IMR-90 (cell line): ENCODE data around the gene PRKAG2. TPM values are rescaled to one million over a fixed set of nuclear protein-coding genes. Genes with fewer than 3 reads are reported as not detected.

Experiments used
- ATAC-seq: fragments of 200-7000 bp; cut with Tn5 transposase; 2 replicates; pipeline ENCODE4 v1.9.1; 2020; ENCODE audit warnings: low read depth, mild to moderate bottlenecking, moderate library complexity
- BruUV-seq: library from RNA; stranded (reverse); fragments of 400-500 nt; replicated peaks from 2 replicates; lab custom pipeline; 2021; lab: Mats Ljungman, UMichigan
- CTCF ChIA-PET: fragments of 300-600 bp; formaldehyde crosslinking; extraction: SDS; loops from one replicate; lab custom pipeline; 2021; ENCODE audit warnings: antibody characterized with exemption; lab: Yijun Ruan, JAX
- POLR2A ChIA-PET: fragments of 300-600 bp; sonication (Branson Sonifier 250); formaldehyde crosslinking; loops from one replicate; lab custom pipeline; 2022; ENCODE audit warnings: antibody characterized with exemption; ENCODE audit not compliant: unreplicated experiment; lab: Charles Lee
- DNase-seq: peaks from one replicate; pipeline ENCODE4 v3.0.0; 2013
- H2AFZ ChIP-seq: replicated peaks from 2 replicates; pipeline ENCODE3; 2013; ENCODE audit warnings: low read length, mild to moderate bottlenecking; ENCODE audit not compliant: poor library complexity
- H2AK5ac ChIP-seq: 2 replicates; pipeline ENCODE4 v1.6.1; 2013; ENCODE audit warnings: low read depth, low read length, inconsistent platforms
- H2AK9ac ChIP-seq: replicated peaks from 2 replicates; pipeline ENCODE3; 2013; ENCODE audit warnings: mild to moderate bottlenecking, low read depth, low read length, moderate library complexity; ENCODE audit not compliant: poor library complexity
- H2BK120ac ChIP-seq: 2 replicates; pipeline ENCODE4 v1.6.1; 2013; ENCODE audit warnings: low read depth, low read length, inconsistent platforms
- H2BK15ac ChIP-seq: 3 replicates; pipeline ENCODE4 v1.6.1; 2013; ENCODE audit warnings: low read depth, low read length, inconsistent platforms
- H2BK20ac ChIP-seq: 2 replicates; pipeline ENCODE4 v1.6.1; 2013; ENCODE audit warnings: low read depth, mild to moderate bottlenecking, inconsistent platforms, low read length, moderate library complexity
- H2BK5ac ChIP-seq: 2 replicates; pipeline ENCODE4 v1.6.1; 2013; ENCODE audit warnings: mild to moderate bottlenecking, low read depth, low read length, inconsistent platforms; ENCODE audit not compliant: poor library complexity, severe bottlenecking
- H3K14ac ChIP-seq: replicated peaks from 2 replicates; pipeline ENCODE4 v1.6.1; 2013; ENCODE audit warnings: low read depth, low read length, inconsistent platforms
- H3K18ac ChIP-seq: 2 replicates; pipeline ENCODE4 v1.6.1; 2013; ENCODE audit warnings: low read depth, low read length, control low read depth
- H3K23ac ChIP-seq: 2 replicates; pipeline ENCODE4 v1.6.1; 2013; ENCODE audit warnings: low read depth, low read length, inconsistent platforms
- H3K27ac ChIP-seq: 2 replicates; pipeline ENCODE4 v1.5.1; 2013; ENCODE audit warnings: mild to moderate bottlenecking, control low read depth, low read length; ENCODE audit not compliant: insufficient read depth
- H3K27me3 ChIP-seq: 2 replicates; pipeline ENCODE4 v1.6.1; 2013; ENCODE audit warnings: low read length; ENCODE audit not compliant: control insufficient read depth, insufficient read depth
- H3K36me3 ChIP-seq: 2 replicates; pipeline ENCODE4 v1.6.1; 2013; ENCODE audit warnings: low read length, mixed read lengths; ENCODE audit not compliant: control insufficient read depth, insufficient read depth
- H3K4ac ChIP-seq: 2 replicates; pipeline ENCODE4 v1.6.1; 2013; ENCODE audit warnings: low read depth, low read length, inconsistent platforms
- H3K4me1 ChIP-seq: 2 replicates; pipeline ENCODE4 v1.6.1; 2013; ENCODE audit warnings: low read length, mixed read lengths; ENCODE audit not compliant: control insufficient read depth, insufficient read depth
- H3K4me2 ChIP-seq: 2 replicates; pipeline ENCODE4 v1.6.1; 2013; ENCODE audit warnings: low read depth, mild to moderate bottlenecking, control low read depth, low read length, moderate library complexity
- H3K4me3 ChIP-seq: 2 replicates; pipeline ENCODE4 v1.5.1; 2013; ENCODE audit warnings: low read depth, mild to moderate bottlenecking, control low read depth, low read length, moderate library complexity; ENCODE audit not compliant: insufficient read depth
- H3K56ac ChIP-seq: 2 replicates; pipeline ENCODE4 v1.6.1; 2013; ENCODE audit warnings: low read length, inconsistent platforms; ENCODE audit not compliant: insufficient read depth; ENCODE audit errors: extremely low read depth
- H3K79me1 ChIP-seq, 2 experiments: 2 replicates each; pipeline ENCODE4 v1.6.1; 2013; ENCODE audit warnings: low read length in 2 of 2, inconsistent platforms in 1 of 2, low read depth in 1 of 2
- H3K9ac ChIP-seq: 2 replicates; pipeline ENCODE4 v1.6.1; 2013; ENCODE audit warnings: low read depth, low read length, control low read depth
- H3K9me1 ChIP-seq: 2 replicates; pipeline ENCODE4 v1.6.1; 2013; ENCODE audit warnings: low read length, inconsistent platforms; ENCODE audit not compliant: insufficient read depth
- H3K9me3 ChIP-seq: 2 replicates; pipeline ENCODE4 v1.6.1; 2013; ENCODE audit warnings: low read length; ENCODE audit not compliant: control insufficient read depth, insufficient read depth
- H4K20me1 ChIP-seq: 2 replicates; pipeline ENCODE4 v1.6.1; 2013; ENCODE audit warnings: low read length, inconsistent platforms; ENCODE audit not compliant: insufficient read depth
- H4K5ac ChIP-seq: 2 replicates; pipeline ENCODE4 v1.6.1; 2013; ENCODE audit warnings: mild to moderate bottlenecking, low read depth, low read length, control low read depth
- H4K8ac ChIP-seq, 2 experiments: 2 replicates each; pipeline ENCODE4 v1.6.1; 2013; ENCODE audit warnings: low read depth in 2 of 2, low read length in 2 of 2, control low read depth in 1 of 2, inconsistent platforms in 1 of 2
- H4K91ac ChIP-seq: 2 replicates; pipeline ENCODE4 v1.6.1; 2013; ENCODE audit warnings: low read depth, low read length, inconsistent platforms; ENCODE audit not compliant: insufficient read depth
- BHLHE40 ChIP-seq: fragments of 150-350 bp; IDR thresholded peaks from 2 replicates; pipeline ENCODE4 v1.6.1; 2016; ENCODE audit warnings: mild to moderate bottlenecking, low read depth, low read length
- CEBPB ChIP-seq: IDR thresholded peaks from 2 replicates; pipeline ENCODE4 v1.6.1; 2012; ENCODE audit warnings: low read depth, low read length, improper control_type of control experiment
- ELK1 ChIP-seq: fragments of 150-350 bp; IDR thresholded peaks from 2 replicates; pipeline ENCODE4 v1.6.1; 2016; ENCODE audit warnings: low read depth, mild to moderate bottlenecking, low read length, moderate library complexity, borderline replicate concordance
- FOS ChIP-seq: fragments of 150-350 bp; IDR thresholded peaks from 2 replicates; pipeline ENCODE4 v1.6.1; 2016; ENCODE audit warnings: low read depth, low read length
- MAFK ChIP-seq: IDR thresholded peaks from 2 replicates; pipeline ENCODE4 v1.6.1; 2012; ENCODE audit warnings: low read depth, low read length, improper control_type of control experiment
- MAZ ChIP-seq: IDR thresholded peaks from 2 replicates; pipeline ENCODE4 v1.6.1; 2012; ENCODE audit warnings: low read depth, mild to moderate bottlenecking, low read length, improper control_type of control experiment, moderate library complexity, borderline replicate concordance
- MXI1 ChIP-seq: IDR thresholded peaks from 2 replicates; pipeline ENCODE4 v1.6.1; 2012; ENCODE audit warnings: low read depth, mild to moderate bottlenecking, low read length, moderate library complexity, borderline replicate concordance
- NFE2L2 ChIP-seq: fragments of 150-350 bp; IDR thresholded peaks from 2 replicates; pipeline ENCODE4 v1.6.1; 2016; ENCODE audit warnings: low read depth, mild to moderate bottlenecking, low read length
- POLR2A ChIP-seq: IDR thresholded peaks from 2 replicates; pipeline ENCODE4 v1.6.1; 2012; ENCODE audit warnings: mild to moderate bottlenecking, low read depth, low read length
- RAD21 ChIP-seq: IDR thresholded peaks from 2 replicates; pipeline ENCODE4 v1.6.1; 2012; ENCODE audit warnings: low read length, improper control_type of control experiment
- RCOR1 ChIP-seq: IDR thresholded peaks from 2 replicates; pipeline ENCODE4 v1.6.1; 2012; ENCODE audit warnings: mild to moderate bottlenecking, low read length, improper control_type of control experiment; ENCODE audit not compliant: insufficient replicate concordance
- RFX5 ChIP-seq: IDR thresholded peaks from 2 replicates; pipeline ENCODE4 v1.8.0; 2012; ENCODE audit warnings: low read depth, mild to moderate bottlenecking, low read length, moderate library complexity
- SMC3 ChIP-seq: fragments of 150-350 bp; IDR thresholded peaks from 2 replicates; pipeline ENCODE4 v1.6.1; 2016; ENCODE audit warnings: low read depth, mild to moderate bottlenecking, antibody characterized with exemption, low read length, moderate library complexity
- USF2 ChIP-seq: fragments of 150-350 bp; IDR thresholded peaks from 2 replicates; pipeline ENCODE4 v1.6.1; 2017; ENCODE audit warnings: mild to moderate bottlenecking, antibody characterized with exemption, low read length, low read depth
- WGBS, 2 experiments: methylation state at CpG; one replicate each; pipeline versions ENCODE4 v1.1.5 to v1.1.7; 2013; ENCODE audit warnings: missing lambda C conversion rate in 2 of 2; ENCODE audit not compliant: insufficient read length in 1 of 2; ENCODE audit errors: extremely low coverage in 2 of 2; 5-methylcytosine and 5-hydroxymethylcytosine counted together
- dilution Hi-C: fragments of 300-500 bp; cut with HindIII; formaldehyde crosslinking; loops from one replicate; pipeline ENCODE4 v1.14.3; 2018; ENCODE audit warnings: low sequenced_read_pairs; ENCODE audit not compliant: unreplicated experiment
- in situ Hi-C: fragments of 300-500 bp; cut with MboI; formaldehyde crosslinking; loops from 3 replicates; pipeline ENCODE4 v1.14.3; 2019; ENCODE audit warnings: low sequenced_read_pairs, inconsistent platforms, mixed read lengths
- intact Hi-C: fragments of 100-400 bp; cut with micrococcal nuclease; formaldehyde crosslinking; loops from 2 replicates; pipeline ENCODE4 v1.10.0; 2022
- polyA plus RNA-seq, 3 experiments: library from polyadenylated mRNA; depleted of rRNA; stranded (reverse); fragments of >200 nt; gene quantifications; 2 replicates each; pipeline ENCODE4 v1.2.3, GENCODE V29; 2012; ENCODE audit warnings: low replicate concordance in 1 of 3
- total RNA-seq: library from RNA; depleted of rRNA; stranded (reverse); fragments of >200 nt; gene quantifications from 2 replicates; pipeline ENCODE4 v1.2.3, GENCODE V29; 2012

The PRKAG2 gene
- total and polyA plus RNA-seq, 2 of the 4 experiments (the other 2 are of a cell fraction): 15.4 to 21.6 TPM

GRCh38 chr7:151768805-151769187 is 108.1 kb downstream of the PRKAG2 start:
- Histone ChIP-seq H4K20me1 (no peaks in the 10 kb centered on the region), H3K18ac (no peak overlapping the region), H2BK20ac (no peak overlapping the region), H3K9ac (no peak overlapping the region), H3K23ac (no peak overlapping the region), H2AK5ac (no peak overlapping the region), H2BK5ac (no peak overlapping the region), H3K4ac (no peak overlapping the region), H3K9me1 (no peaks in the 10 kb centered on the region), H3K56ac (no peak overlapping the region), H2BK120ac (no peak overlapping the region), H3K27ac (no peak overlapping the region), H4K8ac (no peak overlapping the region), H3K4me1 (no peaks in the 10 kb centered on the region), H4K5ac (no peak overlapping the region), H4K91ac (no peak overlapping the region), H3K4me2 (no peak overlapping the region), H3K36me3 (no peaks in the 10 kb centered on the region), H3K79me1 (no peaks in the 10 kb centered on the region), H2AK9ac (no peak overlapping the region), H2BK15ac (no peak overlapping the region), H3K9me3 (peaks cover 3% of the 10 kb centered on the region; the same call in 1 of the 2 replicates), H3K14ac (no peak overlapping the region), H2AFZ (no peak overlapping the region), H3K4me3 (no peak overlapping the region), H3K27me3 (peaks cover 81% of the 10 kb centered on the region)
- no TSS peak for BruUV-seq
- DNase-seq (no peak), ATAC-seq (no peak)
- in situ Hi-C loops: loop anchor here (25.0 kb wide), 2 partner anchors 306 to 406 kb away; no protein-coding TSS in a partner anchor
- WGBS, 2 experiments: 86% methylated on average over 1 of the region's 2 CpGs; no CpG with 5 or more reads in 1 of the 2 experiments
- CTCF ChIA-PET: interaction anchor here (0.9 kb wide), 1 partner anchor 9 kb away, joined by 3 read pairs; no protein-coding TSS in a partner anchor
- POLR2A ChIA-PET: no interaction called here
- dilution Hi-C loops: no loop called here
- intact Hi-C loops: no loop called here
- TF ChIP-seq FOS (no peak), SMC3 (no peak), NFE2L2 (no peak), BHLHE40 (no peak), ELK1 (no peak), RAD21 (no peak), MXI1 (no peak), RCOR1 (no peak), MAZ (no peak), CEBPB (no peak), MAFK (no peak), RFX5 (no peak), POLR2A (no peak), USF2 (no peak)
